ENCODE measurements around the gene RASGEF1B.

Gene RASGEF1B

GRCh38 chr4:81505726-81506125 lies 34.0 kb upstream of the RASGEF1B start:
- TF ChIP-seq, protein P1, sequence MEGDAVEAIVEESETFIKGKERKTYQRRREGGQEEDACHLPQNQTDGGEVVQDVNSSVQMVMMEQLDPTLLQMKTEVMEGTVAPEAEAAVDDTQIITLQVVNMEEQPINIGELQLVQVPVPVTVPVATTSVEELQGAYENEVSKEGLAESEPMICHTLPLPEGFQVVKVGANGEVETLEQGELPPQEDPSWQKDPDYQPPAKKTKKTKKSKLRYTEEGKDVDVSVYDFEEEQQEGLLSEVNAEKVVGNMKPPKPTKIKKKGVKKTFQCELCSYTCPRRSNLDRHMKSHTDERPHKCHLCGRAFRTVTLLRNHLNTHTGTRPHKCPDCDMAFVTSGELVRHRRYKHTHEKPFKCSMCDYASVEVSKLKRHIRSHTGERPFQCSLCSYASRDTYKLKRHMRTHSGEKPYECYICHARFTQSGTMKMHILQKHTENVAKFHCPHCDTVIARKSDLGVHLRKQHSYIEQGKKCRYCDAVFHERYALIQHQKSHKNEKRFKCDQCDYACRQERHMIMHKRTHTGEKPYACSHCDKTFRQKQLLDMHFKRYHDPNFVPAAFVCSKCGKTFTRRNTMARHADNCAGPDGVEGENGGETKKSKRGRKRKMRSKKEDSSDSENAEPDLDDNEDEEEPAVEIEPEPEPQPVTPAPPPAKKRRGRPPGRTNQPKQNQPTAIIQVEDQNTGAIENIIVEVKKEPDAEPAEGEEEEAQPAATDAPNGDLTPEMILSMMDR (IDR thresholded peaks at IDR 0.05; ENCODE audit: low read depth, low read length), result no peak
- DNase-seq (ENCODE audit: extremely low read depth, low read depth), result no peak

DNA sequence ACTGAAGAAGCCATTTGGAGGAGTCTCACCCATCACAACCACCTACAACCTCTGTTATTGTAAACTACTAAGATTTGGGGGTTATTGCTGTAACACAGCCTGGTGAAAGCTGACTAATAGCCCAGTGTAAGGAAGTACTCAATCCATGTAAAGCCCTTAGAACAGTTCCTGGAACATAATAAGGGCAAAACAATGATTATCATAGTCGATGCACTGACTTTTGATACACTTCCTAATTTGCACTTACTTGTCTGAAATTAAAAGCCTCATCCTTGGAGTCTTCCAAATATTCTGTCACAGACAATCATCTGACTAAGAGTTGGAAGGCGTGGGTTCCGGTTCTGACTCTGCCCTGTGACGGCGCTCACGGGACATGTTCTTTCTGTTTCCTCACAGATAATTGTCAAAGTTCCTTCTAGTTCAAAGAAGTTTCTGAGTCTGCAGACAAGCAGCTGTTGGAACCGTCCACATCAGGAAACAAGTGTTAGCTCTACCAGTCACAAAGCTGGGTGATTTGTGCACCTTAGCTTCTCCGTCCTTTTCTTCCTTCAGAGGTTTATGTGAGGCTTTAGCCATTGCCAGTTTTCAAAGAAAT lies 33.4 kb upstream of the RASGEF1B start:
- no peak for DNase-seq (ENCODE audit: extremely low read depth, low read depth)
- TF ChIP-seq, protein P1 (IDR thresholded peaks at IDR 0.05; ENCODE audit: low read depth, low read length), result no peak

- DNase-seq (ENCODE audit: extremely low read depth, low read depth), result no peak
- TF ChIP-seq, protein P1 (IDR thresholded peaks at IDR 0.05; ENCODE audit: low read depth, low read length), result no peak
Measured at GRCh38 chr4:81504112-81505003, 32.7 kb upstream of the RASGEF1B start.

DNA sequence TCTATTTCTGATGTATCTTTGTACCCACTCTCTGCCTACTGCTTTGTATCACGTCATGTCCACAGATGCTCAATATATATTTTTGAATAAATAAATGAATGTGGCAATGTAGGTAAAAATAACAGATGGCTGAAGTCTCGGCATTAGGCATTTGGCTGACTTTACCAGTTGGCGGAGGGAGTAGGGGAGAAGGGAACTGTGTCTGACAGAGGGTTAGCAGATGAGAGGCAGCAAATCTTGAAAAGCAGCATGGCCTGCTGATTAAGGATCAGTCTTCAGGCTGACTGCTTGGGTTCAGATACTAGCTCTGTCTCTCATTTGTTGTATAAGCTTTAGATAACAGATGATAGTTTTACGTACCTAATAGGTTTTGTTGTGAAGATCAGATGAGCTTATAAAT lies 31.9 kb upstream of the RASGEF1B start:
- DNase-seq (ENCODE audit: extremely low read depth, low read depth), result no peak
- TF ChIP-seq, protein P1 (IDR thresholded peaks at IDR 0.05; ENCODE audit: low read depth, low read length), result no peak

DNA sequence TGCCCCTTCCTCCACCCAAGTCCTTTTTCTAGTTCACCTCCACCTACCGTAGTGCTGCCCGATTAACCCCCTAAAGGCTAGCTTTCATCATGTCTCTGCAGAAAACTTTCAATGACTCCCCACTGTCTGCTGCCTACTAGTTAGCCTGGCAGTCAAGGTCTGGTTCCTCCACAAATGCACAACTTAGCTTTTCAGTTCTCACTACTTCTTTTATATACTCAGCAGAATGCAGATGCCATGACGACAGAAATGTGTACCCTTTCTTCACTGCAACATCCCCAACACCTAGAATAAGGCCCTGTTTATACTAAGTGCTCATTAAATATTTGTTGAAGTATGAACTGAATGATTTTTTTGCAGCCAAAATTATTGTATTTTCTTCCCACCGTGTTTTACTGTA lies 30.9 kb upstream of the RASGEF1B start:
- no peak for DNase-seq (ENCODE audit: extremely low read depth, low read depth)
- TF ChIP-seq, protein P1 (IDR thresholded peaks at IDR 0.05; ENCODE audit: low read depth, low read length), result no peak

DNA sequence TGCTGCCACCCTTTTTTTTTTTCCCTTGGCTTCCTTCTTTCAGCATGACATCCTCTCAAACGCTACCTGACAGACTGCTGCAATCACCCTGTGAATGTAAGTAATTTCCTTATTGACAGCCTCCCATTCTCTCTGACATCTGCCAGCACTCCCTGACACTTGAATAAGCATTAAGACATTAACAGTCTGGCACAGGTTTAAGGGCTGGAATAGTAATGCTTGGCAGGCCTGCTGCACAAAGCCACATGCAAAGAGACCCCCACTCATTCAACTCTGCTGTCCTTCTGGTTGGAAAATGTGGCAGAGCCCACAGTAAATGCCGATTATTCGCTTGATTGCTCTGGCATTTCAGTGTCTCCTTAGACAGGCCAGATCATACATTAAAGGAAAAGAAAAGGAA lies 28.1 kb upstream of the RASGEF1B start:
- DNase-seq (ENCODE audit: extremely low read depth, low read depth), result no peak
- TF ChIP-seq, protein P1 (IDR thresholded peaks at IDR 0.05; ENCODE audit: low read depth, low read length), result no peak

DNA sequence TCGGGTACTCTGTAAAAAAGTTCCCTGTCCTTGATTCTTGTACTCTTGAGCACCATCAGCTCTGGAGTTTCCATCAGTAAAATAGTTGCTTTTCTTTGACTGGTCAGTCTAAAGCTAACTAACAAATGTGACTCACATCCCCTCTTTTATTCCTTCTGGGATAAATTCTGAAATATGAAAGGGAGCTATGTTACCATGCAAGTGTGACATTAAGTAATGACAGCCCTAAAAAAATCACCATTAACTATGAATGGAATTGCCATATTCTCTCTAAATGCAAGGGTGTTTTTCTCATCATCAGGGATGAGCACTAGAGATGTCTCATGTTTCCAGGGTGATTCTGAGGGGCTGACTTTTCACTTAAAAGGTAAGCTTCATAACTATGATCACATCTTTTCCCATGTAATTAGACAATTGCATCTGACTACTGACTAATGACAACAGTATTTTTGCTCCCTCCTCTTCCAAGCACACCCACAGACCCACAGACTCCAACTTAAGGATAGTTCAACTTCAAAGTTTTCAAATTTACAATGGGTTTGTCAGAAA lies 26.9 kb upstream of the RASGEF1B start:
- TF ChIP-seq, protein P1 (IDR thresholded peaks at IDR 0.05; ENCODE audit: low read depth, low read length), result no peak
- no peak for DNase-seq (ENCODE audit: extremely low read depth, low read depth)
